GM21360 (cell line): ENCODE measurements around the gene MUC7.
"Not testable (repeated sequence)": the region's sequence is repeated elsewhere in the genome, so short reads cannot be mapped to it uniquely, and the experiment has no call there.

Source experiments
- ATAC-seq: cut with Tn5 transposase; IDR thresholded peaks from one replicate; pipeline ENCODE4 v1.9.1; 2021; ENCODE audit warnings: mild to moderate bottlenecking, moderate library complexity; ENCODE audit not compliant: unreplicated experiment

MUC7 gene

DNA sequence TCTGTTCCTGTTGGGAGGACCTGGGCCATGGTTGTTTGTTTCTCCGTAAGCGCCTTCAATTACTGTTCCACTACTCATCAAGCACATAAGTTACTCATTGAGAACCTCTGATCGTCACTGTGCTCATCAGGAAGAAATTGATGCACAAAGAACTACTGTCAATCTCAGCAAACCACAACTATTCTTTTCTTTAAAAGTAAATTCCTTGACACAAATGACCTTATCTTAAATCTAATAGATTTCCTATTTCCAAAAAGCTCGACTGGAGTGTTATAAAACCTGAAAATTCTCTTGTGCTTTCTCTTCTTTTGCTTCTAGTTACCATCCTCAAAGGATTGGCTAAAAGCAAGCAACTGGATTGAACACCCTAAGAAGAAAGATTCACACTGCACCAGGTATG is at the start of gene MUC7:
TSS of gene MUC7 (plus strand) at position 301 of the 400 bp plus-strand sequence. CDS start 1,825 bp downstream, outside the sequence.
- ATAC-seq = no peak

GRCh38 chr4:70425306-70425705 is 46.7 kb upstream of the MUC7 start:
- ATAC-seq = no peak

DNA sequence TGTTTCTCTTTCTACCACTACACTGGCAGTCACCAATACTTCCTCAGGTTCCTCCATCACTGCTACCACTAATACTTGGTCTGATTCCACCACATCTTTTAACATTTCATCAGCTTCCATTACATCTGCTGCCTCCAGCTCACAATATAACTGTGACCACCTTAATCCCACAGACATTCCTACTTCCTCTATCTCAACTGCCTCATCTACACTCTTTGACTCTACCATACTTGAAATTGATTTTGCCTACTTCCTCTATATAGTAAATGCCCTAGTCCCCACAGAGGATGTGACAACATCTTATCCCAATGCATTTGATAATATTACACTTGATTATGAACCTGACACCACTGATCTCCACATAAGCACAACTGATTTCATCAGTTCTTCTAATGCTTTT is 45.2 kb upstream of the MUC7 start:
- ATAC-seq = no peak

- ATAC-seq = no peak
Measured at GRCh38 chr4:70437197-70437596, 34.8 kb upstream of the MUC7 start.

DNA sequence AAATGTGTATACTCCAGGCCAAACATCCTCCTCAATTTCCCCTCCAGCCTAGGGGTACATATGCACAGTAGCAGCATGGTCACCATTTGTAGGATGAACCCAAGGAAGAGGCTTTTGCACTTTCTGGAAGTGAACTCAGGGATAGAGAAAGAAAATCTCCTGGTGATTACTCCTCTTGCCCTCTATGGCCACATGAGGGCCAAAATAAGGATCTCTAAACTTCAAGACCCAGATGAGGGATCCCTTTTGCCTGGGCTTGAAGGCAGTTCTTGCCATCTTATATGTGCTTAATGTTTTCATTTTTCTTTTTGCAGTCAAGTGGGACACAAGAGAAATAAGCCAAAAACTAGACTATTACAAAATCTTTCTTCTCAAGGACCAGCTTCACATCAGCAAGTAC is 29.5 kb upstream of the MUC7 start:
- ATAC-seq = no peak

DNA sequence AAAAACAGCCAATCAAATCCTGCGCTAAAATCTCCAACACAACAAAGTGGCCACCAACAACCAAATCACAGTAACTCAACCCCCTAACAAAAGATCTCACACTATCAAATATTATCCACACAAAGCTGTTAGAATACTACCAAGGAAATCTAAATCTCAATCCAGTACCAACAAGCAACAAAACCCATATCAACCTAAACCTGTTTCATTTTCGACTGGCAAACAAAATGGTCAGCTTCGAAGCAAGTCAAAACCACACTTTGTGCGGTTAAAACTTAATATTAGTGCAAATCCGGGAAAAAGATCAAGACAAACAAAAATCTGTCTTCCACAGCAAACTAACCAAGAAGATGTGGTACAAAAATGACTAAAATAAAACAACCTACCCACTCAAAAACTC is 28.7 kb upstream of the MUC7 start:
- no peak for ATAC-seq

- peak; percentile 80 for ATAC-seq
Measured at GRCh38 chr4:70449220-70449619, 22.8 kb upstream of the MUC7 start.

- ATAC-seq = no peak
Measured at GRCh38 chr4:70452946-70453345, 19.1 kb upstream of the MUC7 start.

- no peak for ATAC-seq
Measured at GRCh38 chr4:70463335-70463734, 8.7 kb upstream of the MUC7 start.

DNA sequence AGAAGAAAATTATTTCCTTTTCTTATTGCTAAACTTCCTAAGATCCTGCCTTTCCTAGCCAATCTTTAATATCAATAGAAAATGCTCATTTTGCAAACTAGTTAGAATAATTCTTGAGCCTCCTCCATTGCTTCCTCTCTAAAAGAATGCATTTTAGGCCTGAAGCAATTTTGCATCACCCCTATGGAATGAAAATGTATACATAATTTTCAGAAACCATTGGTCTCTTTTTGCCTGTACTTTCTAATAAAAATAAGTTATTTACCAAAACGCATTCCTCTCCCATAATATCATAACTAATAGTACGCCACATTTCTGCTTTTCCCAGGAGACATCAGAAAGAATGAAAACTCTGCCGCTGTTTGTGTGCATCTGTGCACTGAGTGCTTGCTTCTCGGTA is 1.7 kb downstream of the MUC7 start:
- ATAC-seq = no peak

DNA sequence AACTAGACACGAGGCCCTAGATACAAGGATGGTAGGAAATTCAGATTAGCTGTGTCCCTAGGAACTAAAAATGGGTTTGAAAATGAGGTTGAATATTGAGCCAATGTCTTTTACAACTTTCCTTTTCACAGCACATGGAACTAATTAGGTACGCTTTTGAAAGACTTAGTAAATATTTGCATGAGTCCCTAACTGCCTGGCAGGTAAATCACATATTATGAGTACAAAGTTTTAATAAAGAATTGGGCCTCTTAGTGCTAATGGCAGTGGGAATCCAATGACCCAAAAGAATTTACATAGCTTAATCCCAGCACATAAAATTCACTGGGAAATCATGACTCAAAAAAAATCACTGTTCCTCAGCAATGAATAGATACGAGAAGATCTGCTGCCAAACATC is 16.8 kb downstream of the MUC7 start:
- no peak for ATAC-seq

DNA sequence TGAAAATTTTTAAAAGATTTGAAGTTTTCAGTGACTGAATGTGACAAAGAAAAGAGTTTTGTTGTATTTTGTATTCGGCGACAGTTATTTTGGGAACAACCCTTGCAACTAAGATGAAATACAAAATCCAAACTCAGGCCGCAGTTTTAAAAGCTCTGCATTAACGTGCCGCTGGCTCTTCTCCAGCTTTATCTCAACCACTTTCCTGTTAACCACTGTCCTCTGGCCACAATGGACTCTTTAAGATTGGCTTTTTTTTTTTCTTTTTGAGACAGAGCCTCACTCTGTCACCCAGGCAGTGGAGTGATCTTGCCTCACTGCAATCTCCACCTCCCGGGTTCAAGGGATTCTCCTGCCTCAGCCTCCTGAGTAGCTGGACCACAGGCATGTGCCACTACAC is 24.2 kb downstream of the MUC7 start:
- ATAC-seq = no peak

DNA sequence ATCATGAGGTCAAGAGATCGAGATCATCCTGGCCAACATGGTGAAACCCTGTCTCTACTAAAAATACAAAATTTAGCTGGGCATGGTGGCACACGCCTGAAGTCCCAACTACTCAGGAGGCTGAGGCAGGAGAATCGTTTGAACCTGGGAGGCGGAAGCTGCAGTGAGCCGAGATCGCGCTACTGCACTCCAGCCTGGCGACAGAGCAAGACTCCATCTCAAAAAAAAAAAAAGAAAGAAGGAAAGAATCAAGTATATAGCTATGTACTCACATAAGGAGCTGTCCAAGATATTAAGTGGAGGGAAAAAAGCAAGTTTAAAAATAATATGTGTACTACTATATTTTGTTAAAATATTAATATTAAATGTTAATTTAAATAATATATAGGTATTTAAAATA is 29.8 kb downstream of the MUC7 start:
- not testable (repeated sequence) for ATAC-seq

DNA sequence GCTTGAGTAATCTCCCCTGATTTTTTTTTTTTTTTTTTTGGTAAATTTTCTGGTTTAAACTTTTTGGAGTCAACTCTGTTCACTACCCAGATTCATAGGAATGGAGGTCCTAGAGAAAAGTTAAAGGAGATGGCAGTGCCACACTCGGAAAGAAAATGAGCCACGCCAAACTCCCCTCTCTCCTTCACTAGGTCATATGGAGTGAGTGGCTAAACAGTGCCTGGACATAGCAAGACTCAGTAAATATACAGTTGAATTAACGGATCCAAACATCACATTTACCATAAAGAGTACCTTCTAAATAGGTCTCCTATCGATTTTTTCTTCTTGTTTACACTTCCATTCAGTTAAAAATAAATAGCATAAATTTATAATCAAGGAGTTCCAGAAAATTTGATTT is 32.7 kb downstream of the MUC7 start:
- ATAC-seq = no peak

- ATAC-seq = peak; percentile 91
Measured at GRCh38 chr4:70505151-70505748, 33.3 kb downstream of the MUC7 start.

DNA sequence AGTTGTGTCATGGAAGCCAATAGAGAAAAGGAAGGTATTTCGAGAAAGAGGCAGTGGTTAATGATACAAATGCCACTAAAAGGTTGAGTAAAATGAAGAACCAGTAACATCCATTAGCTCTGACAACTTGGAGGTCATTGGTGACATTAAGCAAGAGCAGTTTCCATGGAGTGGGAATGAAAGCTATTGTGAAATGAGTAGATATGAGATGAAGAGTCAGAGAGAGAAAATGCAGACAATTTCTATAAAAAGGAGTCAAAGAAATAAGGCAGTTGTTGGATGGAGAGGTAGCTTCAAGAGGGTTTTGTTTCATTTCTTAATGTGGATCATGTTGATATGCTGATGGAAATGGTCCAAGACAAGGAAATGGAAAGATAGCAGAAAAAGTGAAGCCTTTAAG is 36.8 kb downstream of the MUC7 start:
- no peak for ATAC-seq

- ATAC-seq = no peak
Measured at GRCh38 chr4:70511365-70511764, 39.4 kb downstream of the MUC7 start.

DNA sequence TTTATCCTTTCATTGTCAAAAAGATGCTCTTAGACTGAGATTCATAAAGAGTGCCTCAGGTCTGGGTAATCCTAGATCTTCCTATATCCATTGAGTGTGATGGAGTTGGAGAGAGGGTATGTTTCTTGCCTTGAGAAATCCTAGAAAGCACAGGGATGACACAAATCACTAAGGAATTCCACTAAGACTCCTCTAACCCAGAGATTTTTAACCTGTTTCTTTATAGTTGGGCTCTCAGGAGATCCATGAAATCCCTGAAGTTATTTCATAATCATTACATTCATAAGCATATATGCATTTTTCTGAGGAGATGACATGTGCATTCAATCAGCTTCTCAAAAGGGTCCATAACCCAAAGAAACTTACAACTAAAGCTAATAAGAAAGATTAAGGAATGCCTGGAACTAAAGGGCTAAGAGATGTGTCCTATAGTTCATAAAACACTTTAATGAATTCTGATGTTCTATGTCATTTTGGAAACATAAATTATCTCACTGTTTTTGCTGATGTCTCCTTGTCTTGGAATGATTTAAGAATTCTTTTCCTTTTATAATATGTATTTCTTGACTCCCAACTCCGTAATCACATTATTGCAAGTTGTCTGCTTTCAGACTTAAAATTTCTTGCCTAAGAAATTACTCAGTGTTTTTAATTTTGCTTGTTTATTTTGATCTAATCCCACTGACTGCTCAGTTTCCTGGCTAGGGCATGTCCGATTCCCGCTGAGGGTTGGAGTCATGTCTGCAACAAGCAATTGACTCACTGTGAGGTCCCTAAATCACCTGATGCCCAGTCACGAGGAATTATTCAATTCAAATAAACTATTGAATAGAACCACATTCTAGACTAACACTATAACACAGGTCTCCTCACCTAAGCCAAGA is 43.6 kb downstream of the MUC7 start:
- no peak for ATAC-seq

GRCh38 chr4:70518269-70518668 is 46.3 kb downstream of the MUC7 start, which contains the start of gene AMTN:
Gene AMTN (plus strand): TSS chr4:70518569. CDS start chr4:70518778, 209 bp downstream.
- ATAC-seq = no peak

DNA sequence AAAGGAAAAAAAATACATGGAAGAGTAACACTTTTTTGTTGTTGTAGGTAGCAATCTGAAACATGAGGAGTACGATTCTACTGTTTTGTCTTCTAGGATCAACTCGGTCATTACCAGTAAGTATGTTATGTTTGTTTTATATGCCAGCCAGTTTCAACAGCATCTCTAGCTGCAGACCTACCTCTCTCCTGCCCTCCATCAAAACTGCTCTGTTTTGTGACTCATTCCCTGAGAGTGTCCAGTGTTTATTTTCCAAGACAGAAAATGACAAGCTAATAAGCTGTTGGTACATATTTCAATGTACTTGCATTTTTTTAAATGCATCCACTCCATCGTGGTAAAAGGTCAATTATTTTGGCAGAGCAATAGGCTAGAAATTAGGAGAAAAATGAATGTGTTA is 46.7 kb downstream of the MUC7 start:
- ATAC-seq = no peak

- ATAC-seq = no peak
Measured at GRCh38 chr4:70522626-70523025, 50.6 kb downstream of the MUC7 start.

DNA sequence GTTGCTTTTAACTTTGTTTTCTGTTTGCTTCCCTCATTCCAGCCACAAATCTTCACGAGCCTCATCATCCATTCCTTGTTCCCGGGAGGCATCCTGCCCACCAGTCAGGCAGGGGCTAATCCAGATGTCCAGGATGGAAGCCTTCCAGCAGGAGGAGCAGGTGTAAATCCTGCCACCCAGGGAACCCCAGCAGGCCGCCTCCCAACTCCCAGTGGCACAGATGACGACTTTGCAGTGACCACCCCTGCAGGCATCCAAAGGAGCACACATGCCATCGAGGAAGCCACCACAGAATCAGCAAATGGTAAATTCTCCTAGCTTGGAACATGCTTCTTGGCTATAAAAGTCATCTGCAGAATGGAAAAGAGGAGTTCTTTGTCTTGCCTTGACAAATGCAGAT is 59.0 kb downstream of the MUC7 start:
- no peak for ATAC-seq
